ENCODE results near the gene EDIL3.

Gene EDIL3

DNA sequence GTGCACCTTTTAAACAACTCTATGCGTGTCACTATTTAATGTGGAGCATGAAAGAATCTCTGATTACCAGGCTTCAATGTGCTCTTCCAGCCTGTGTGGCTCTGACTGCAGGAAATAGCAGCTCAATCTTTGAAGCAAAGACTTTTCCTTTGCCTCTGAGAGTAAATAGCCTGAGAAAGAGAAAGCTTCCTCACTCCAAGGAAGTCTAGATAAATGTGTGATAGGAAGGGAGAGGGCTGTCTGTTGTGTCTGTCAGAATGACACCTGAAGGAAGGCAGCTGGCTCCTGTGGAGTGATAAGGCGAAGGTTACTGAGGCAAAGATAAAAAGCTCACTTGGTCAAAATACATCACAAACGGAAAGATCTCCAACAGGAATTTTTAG is 458.7 kb downstream of the EDIL3 start:
- Histone ChIP-seq H3K4me3 (ENCODE audit: low read depth, low read length) (no peak overlapping the region), H3K27ac (no peak overlapping the region)

DNA sequence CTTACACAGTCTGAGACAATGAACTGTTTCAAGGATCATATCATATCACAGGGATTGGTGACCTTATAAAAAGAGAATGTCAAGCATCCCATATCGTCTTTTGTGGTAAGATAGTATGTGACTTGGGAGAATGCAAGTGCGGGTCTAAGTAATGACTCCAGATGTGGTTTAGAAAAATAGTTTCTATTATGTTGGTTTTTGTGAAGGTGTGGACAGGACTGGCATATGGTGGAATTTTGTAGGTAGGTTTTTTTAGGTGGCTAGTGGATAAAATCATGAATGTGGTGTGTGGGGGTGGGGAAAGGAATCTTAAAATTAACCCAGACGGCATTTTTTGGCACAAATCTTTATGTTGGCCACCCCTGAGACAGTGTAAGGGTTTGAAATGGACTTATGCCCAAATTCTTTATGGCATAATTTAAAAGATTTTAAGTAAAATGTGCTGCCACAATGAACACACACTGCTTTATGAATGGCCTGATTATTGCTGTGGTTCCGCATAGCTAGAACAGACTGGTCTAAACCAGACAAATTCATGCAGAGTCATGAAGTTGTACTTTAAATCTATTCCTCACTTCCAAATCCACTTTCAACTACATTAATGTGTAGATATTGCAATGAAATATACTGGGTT is 459.2 kb downstream of the EDIL3 start:
- Histone ChIP-seq H3K36me3 (no peaks in the 10 kb centered on the region), H3K27me3 (ENCODE audit: insufficient read depth, low read depth, severe bottlenecking) (no peaks in the 10 kb centered on the region), H3K9me3 (ENCODE audit: severe bottlenecking) (no peaks in the 10 kb centered on the region), H3K4me3 (ENCODE audit: low read depth, low read length) (no peak overlapping the region), H3K27ac (no peak overlapping the region)
- DNase-seq = no peak
- TF ChIP-seq, protein P1, sequence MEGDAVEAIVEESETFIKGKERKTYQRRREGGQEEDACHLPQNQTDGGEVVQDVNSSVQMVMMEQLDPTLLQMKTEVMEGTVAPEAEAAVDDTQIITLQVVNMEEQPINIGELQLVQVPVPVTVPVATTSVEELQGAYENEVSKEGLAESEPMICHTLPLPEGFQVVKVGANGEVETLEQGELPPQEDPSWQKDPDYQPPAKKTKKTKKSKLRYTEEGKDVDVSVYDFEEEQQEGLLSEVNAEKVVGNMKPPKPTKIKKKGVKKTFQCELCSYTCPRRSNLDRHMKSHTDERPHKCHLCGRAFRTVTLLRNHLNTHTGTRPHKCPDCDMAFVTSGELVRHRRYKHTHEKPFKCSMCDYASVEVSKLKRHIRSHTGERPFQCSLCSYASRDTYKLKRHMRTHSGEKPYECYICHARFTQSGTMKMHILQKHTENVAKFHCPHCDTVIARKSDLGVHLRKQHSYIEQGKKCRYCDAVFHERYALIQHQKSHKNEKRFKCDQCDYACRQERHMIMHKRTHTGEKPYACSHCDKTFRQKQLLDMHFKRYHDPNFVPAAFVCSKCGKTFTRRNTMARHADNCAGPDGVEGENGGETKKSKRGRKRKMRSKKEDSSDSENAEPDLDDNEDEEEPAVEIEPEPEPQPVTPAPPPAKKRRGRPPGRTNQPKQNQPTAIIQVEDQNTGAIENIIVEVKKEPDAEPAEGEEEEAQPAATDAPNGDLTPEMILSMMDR (IDR thresholded peaks at IDR 0.05; ENCODE audit: low read depth, low read length) = no peak

More for the DNA sequence above, 458.7 kb downstream of the EDIL3 start:
- DNase-seq = no peak
- TF ChIP-seq, protein P1 (IDR thresholded peaks at IDR 0.05; ENCODE audit: low read depth, low read length) = no peak
- Histone ChIP-seq H3K36me3 (no peaks in the 10 kb centered on the region), H3K9me3 (ENCODE audit: severe bottlenecking) (no peaks in the 10 kb centered on the region), H3K27me3 (ENCODE audit: insufficient read depth, low read depth, severe bottlenecking) (no peaks in the 10 kb centered on the region)

DNA sequence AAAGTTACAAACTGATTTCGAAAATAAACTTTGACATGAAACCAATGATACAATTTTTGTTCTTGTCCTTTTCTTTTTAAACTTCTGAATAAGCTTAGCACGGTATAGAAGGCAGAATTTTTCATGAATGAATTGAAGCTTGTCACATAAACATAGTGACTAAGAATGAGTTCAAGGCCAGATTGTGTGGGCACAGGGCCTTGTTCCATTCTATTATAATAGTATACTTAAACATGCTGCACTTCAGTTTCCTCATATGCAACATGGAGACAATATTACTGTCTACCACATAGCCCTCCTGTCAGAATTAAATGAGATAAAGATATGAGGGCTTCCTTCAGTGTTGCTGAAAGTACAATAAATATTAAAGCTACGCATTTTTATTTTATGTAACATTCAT is 459.8 kb downstream of the EDIL3 start:
- TF ChIP-seq, protein P1 (IDR thresholded peaks at IDR 0.05; ENCODE audit: low read depth, low read length) = no peak
- Histone ChIP-seq H3K27ac (no peak overlapping the region), H3K9me3 (ENCODE audit: severe bottlenecking) (no peaks in the 10 kb centered on the region), H3K27me3 (ENCODE audit: insufficient read depth, low read depth, severe bottlenecking) (no peaks in the 10 kb centered on the region), H3K36me3 (no peaks in the 10 kb centered on the region), H3K4me3 (ENCODE audit: low read depth, low read length) (no peak overlapping the region)
- DNase-seq = no peak

DNA sequence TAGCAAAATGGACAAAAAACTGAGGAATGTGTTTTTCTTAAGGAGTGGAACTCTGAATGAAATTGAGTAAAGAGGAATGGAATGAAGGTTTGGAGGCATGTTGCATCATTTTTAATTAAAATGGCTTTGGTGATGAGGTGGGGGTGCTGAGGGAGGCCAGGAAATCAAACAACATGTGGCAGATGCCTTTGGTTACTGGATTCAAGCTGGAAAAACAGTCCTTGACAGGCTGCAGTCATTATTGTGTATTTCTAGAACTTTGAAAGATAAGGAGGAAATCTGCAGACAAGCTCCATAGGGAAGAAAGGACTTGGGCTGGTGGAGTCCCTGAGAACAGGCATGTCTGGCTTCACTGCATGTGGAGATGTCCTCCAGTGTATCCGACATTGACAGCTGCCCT is 460.5 kb downstream of the EDIL3 start:
- Histone ChIP-seq H3K27ac (no peak overlapping the region), H3K27me3 (ENCODE audit: insufficient read depth, low read depth, severe bottlenecking) (no peaks in the 10 kb centered on the region), H3K4me3 (ENCODE audit: low read depth, low read length) (no peak overlapping the region), H3K9me3 (ENCODE audit: severe bottlenecking) (no peaks in the 10 kb centered on the region), H3K36me3 (no peaks in the 10 kb centered on the region)
- no peak for DNase-seq
- TF ChIP-seq, protein P1 (IDR thresholded peaks at IDR 0.05; ENCODE audit: low read depth, low read length) = no peak

DNA sequence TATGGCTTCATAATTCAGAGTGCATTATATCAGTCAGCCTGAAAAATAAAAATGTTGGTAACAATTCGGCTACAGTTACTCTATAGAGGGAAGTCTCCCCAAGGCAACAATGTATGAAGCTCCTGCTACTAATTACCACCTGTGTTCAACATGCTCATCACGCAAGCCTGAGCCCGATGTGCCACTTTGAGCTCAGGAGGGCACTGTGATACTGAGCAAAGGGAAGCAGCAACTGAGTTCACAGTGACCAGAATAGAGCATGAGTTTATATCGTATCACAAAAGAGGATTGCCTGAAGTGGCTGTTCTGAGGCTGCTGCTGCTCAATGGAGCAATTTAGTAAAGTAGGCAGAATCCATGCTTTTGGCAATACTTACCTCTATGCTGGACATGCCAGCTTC is 462.0 kb downstream of the EDIL3 start:
- H3K27ac ChIP-seq = no peak overlapping the region
- no peaks in the 10 kb centered on the region for H3K27me3 ChIP-seq (ENCODE audit: insufficient read depth, low read depth, severe bottlenecking)
- TF ChIP-seq, protein P1 (IDR thresholded peaks at IDR 0.05; ENCODE audit: low read depth, low read length) = no peak
- H3K9me3 ChIP-seq (ENCODE audit: severe bottlenecking) = no peaks in the 10 kb centered on the region
- H3K4me3 ChIP-seq (ENCODE audit: low read depth, low read length) = no peak overlapping the region
- no peaks in the 10 kb centered on the region for H3K36me3 ChIP-seq
- DNase-seq = no peak

DNA sequence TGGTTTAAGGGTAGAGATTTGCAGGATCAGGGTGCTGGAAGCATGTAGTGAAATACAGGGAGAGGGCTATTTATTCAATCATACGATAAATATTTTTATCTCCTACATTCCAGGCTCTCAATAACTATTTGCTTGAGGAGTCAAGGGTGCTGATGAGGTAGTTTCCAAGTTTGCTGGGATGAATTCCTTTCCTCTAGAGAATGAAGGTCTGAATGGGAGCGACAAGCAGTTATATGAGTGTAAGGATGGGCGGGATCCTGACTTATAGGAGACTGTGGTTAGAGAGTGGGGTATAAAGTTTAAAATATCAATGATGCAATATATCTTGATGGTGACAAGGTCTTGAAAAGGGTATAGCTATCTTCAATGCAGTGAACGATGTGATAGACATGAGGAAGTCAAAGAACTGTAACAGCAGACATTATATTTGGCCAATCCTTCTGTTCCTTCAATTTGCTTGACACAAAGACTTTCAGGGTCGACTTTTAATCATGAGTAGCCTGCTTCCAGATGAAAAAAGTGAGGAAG is 462.9 kb downstream of the EDIL3 start:
- H3K27ac ChIP-seq = no peak overlapping the region
- no peaks in the 10 kb centered on the region for H3K9me3 ChIP-seq (ENCODE audit: severe bottlenecking)
- H3K4me3 ChIP-seq (ENCODE audit: low read depth, low read length) = no peak overlapping the region
- H3K27me3 ChIP-seq (ENCODE audit: insufficient read depth, low read depth, severe bottlenecking) = no peaks in the 10 kb centered on the region
- no peaks in the 10 kb centered on the region for H3K36me3 ChIP-seq
- TF ChIP-seq, protein P1 (IDR thresholded peaks at IDR 0.05; ENCODE audit: low read depth, low read length) = no peak
- DNase-seq = no peak

Measured in WERI-Rb-1 (cell line).